Peyer's patch (tissue), 4 donors: ENCODE data around the gene ZNF764.

Source experiments
- POLR2A ChIP-seq, 2 donors: fragments of 450-650 bp; IDR thresholded peaks; one replicate each; pipeline ENCODE4 v1.5.1; 2017; ENCODE audit warnings: antibody characterized with exemption in 2 of 2, mild to moderate bottlenecking in 2 of 2, moderate library complexity in 2 of 2
- TF ChIP-seq, protein P1 (sequence below), 6 experiments: fragments of 450-650 bp in 4 of 6; fragments of 200-600 bp in 2 of 6; sonication (generic) in 1 of 6; IDR thresholded peaks; one replicate each; pipeline ENCODE4 v1.5.1; 2017 to 2019; ENCODE audit warnings: antibody characterized with exemption in 6 of 6, mild to moderate bottlenecking in 3 of 6, moderate library complexity in 1 of 6

DNA sequence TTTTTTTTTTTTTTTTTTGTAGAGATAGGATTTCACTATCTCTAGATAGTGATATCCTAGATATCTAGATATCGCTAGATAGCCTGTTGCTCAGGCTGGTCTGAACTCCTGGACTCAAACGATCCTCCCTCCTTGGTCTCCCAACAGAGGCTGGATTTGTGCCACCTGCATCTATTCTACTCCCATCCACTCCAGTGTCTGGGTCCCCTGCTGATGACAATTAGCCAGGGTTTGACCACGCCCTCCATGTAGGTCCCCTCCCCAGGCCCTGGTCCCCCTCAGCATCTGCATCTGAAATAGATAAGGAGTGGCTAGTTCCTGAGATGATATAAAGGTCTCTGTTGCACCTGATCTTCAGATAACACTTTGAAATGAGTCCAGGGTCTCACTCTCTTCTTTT is 11.1 kb upstream of the ZNF764 start:
- TF ChIP-seq, protein P1, sequence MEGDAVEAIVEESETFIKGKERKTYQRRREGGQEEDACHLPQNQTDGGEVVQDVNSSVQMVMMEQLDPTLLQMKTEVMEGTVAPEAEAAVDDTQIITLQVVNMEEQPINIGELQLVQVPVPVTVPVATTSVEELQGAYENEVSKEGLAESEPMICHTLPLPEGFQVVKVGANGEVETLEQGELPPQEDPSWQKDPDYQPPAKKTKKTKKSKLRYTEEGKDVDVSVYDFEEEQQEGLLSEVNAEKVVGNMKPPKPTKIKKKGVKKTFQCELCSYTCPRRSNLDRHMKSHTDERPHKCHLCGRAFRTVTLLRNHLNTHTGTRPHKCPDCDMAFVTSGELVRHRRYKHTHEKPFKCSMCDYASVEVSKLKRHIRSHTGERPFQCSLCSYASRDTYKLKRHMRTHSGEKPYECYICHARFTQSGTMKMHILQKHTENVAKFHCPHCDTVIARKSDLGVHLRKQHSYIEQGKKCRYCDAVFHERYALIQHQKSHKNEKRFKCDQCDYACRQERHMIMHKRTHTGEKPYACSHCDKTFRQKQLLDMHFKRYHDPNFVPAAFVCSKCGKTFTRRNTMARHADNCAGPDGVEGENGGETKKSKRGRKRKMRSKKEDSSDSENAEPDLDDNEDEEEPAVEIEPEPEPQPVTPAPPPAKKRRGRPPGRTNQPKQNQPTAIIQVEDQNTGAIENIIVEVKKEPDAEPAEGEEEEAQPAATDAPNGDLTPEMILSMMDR (IDR thresholded peaks at IDR 0.05), result no peak
- no peak for TF ChIP-seq POLR2A (IDR thresholded peaks at IDR 0.05)
